NT2/D1 (cell line): ENCODE results near the gene CNOT2.

Source experiments
- SUZ12 ChIP-seq: IDR thresholded peaks from 2 replicates; pipeline ENCODE4 v1.6.1; 2011; ENCODE audit not compliant: insufficient read length, insufficient read depth; ENCODE audit errors: extremely low read depth
- YY1 ChIP-seq: IDR thresholded peaks from 2 replicates; pipeline ENCODE4 v1.6.1; 2011; ENCODE audit not compliant: insufficient read length, insufficient read depth
- ZNF274 ChIP-seq: IDR thresholded peaks from 2 replicates; pipeline ENCODE4 v1.6.1; 2011; ENCODE audit warnings: mild to moderate bottlenecking, low read depth, low read length

GRCh38 chr12:70364695-70365397 lies 121.6 kb downstream of the CNOT2 start:
- TF ChIP-seq YY1 (no peak), SUZ12 (no peak), ZNF274 (no peak)
